ENCODE measurements around the gene GFRA1. TPM values are rescaled to one million over a fixed set of nuclear protein-coding genes. Genes with fewer than 3 reads are reported as not detected.

GFRA1 gene
- polyA plus RNA-seq, 1 donor (not counting 4 experiments of a cell fraction or from before 2014, with no cell fraction given): not detected

GRCh38 chr10:116216676-116217075 is 56.3 kb downstream of the GFRA1 start:
- no peaks in the 10 kb centered on the region for H3K4me1 ChIP-seq (ENCODE audit: control insufficient read depth, extremely low read depth, insufficient read depth, low read length)
- no peak overlapping the region for H3K27ac ChIP-seq (ENCODE audit: control insufficient read depth, insufficient read depth, low read length)
- H3K4me3 ChIP-seq (ENCODE audit: control insufficient read depth in 2 of 3, extremely low read depth in 1 of 3, insufficient read depth in 2 of 3, low read depth in 1 of 3, low read length in 3 of 3): no peak overlapping the region
- H3K79me2 ChIP-seq (ENCODE audit: control insufficient read depth, insufficient read depth, low read length): no peaks in the 10 kb centered on the region
- no peak for TF ChIP-seq CTCF (optimal IDR thresholded peaks at IDR 0.05 in 1 of 3, IDR thresholded peaks at IDR 0.05 in 1 of 3, conservative IDR thresholded peaks at IDR 0.05 in 1 of 3; ENCODE audit: extremely low read depth in 1 of 3, insufficient read depth in 2 of 3, low read length in 3 of 3)
- no peak for TF ChIP-seq EZH2 (IDR thresholded peaks at IDR 0.05; ENCODE audit: low read length)
- FAIRE-seq: no peak
- no peak overlapping the region for H3K4me2 ChIP-seq (ENCODE audit: control insufficient read depth, extremely low read depth, insufficient read depth, low read depth, low read length)
- dilution Hi-C loops (cut with MboI; ENCODE audit: extremely low pct_ligation_motif_present, low sequenced_read_pairs): no loop called here
- no peaks in the 10 kb centered on the region for H3K36me3 ChIP-seq (ENCODE audit: control insufficient read depth in 2 of 2, extremely low read depth in 1 of 2, insufficient read depth in 2 of 2, low read length in 2 of 2)
- DNase-seq (ENCODE audit: low read depth, low spot score): no peak
- H3K9me3 ChIP-seq (ENCODE audit: control insufficient read depth, low read depth, low read length): no peaks in the 10 kb centered on the region
- H4K20me1 ChIP-seq (ENCODE audit: control insufficient read depth, extremely low read depth, insufficient read depth, low read length): no peaks in the 10 kb centered on the region
- no peak overlapping the region for H2AFZ ChIP-seq (ENCODE audit: control insufficient read depth, low read length)
- H3K9me1 ChIP-seq (ENCODE audit: control insufficient read depth, extremely low read depth, insufficient read depth, low read length): no peaks in the 10 kb centered on the region
- no peak overlapping the region for H3K9ac ChIP-seq (ENCODE audit: control insufficient read depth, extremely low read depth, insufficient read depth, low read length)
- H3K27me3 ChIP-seq (ENCODE audit: control insufficient read depth, extremely low read depth, insufficient read depth, low read length): no peaks in the 10 kb centered on the region

GRCh38 chr10:116215651-116216050 is 57.4 kb downstream of the GFRA1 start:
- Histone ChIP-seq H3K9ac (ENCODE audit: control insufficient read depth, extremely low read depth, insufficient read depth, low read length) (no peak overlapping the region), H3K9me3 (ENCODE audit: control insufficient read depth, low read depth, low read length) (no peaks in the 10 kb centered on the region), H3K27me3 (ENCODE audit: control insufficient read depth, extremely low read depth, insufficient read depth, low read length) (no peaks in the 10 kb centered on the region), H4K20me1 (ENCODE audit: control insufficient read depth, extremely low read depth, insufficient read depth, low read length) (no peaks in the 10 kb centered on the region), H3K9me1 (ENCODE audit: control insufficient read depth, extremely low read depth, insufficient read depth, low read length) (no peaks in the 10 kb centered on the region), H3K27ac (ENCODE audit: control insufficient read depth, insufficient read depth, low read length) (no peak overlapping the region), H3K4me3 (ENCODE audit: control insufficient read depth in 2 of 3, extremely low read depth in 1 of 3, insufficient read depth in 2 of 3, low read depth in 1 of 3, low read length in 3 of 3) (no peak overlapping the region), H3K36me3 (ENCODE audit: control insufficient read depth in 2 of 2, extremely low read depth in 1 of 2, insufficient read depth in 2 of 2, low read length in 2 of 2) (no peaks in the 10 kb centered on the region), H2AFZ (ENCODE audit: control insufficient read depth, low read length) (no peak overlapping the region), H3K79me2 (ENCODE audit: control insufficient read depth, insufficient read depth, low read length) (no peaks in the 10 kb centered on the region), H3K4me2 (ENCODE audit: control insufficient read depth, extremely low read depth, insufficient read depth, low read depth, low read length) (no peak overlapping the region), H3K4me1 (ENCODE audit: control insufficient read depth, extremely low read depth, insufficient read depth, low read length) (no peaks in the 10 kb centered on the region)
- no peak for TF ChIP-seq EZH2 (IDR thresholded peaks at IDR 0.05; ENCODE audit: low read length)
- no peak for TF ChIP-seq CTCF (optimal IDR thresholded peaks at IDR 0.05 in 1 of 3, IDR thresholded peaks at IDR 0.05 in 1 of 3, conservative IDR thresholded peaks at IDR 0.05 in 1 of 3; ENCODE audit: extremely low read depth in 1 of 3, insufficient read depth in 2 of 3, low read length in 3 of 3)
- dilution Hi-C loops (cut with MboI; ENCODE audit: extremely low pct_ligation_motif_present, low sequenced_read_pairs): no loop called here
- no peak for DNase-seq (ENCODE audit: low read depth, low spot score)
- no peak for FAIRE-seq
